ENCODE results near the gene IL2RG. TPM values are rescaled to one million over a fixed set of nuclear protein-coding genes. Genes with fewer than 3 reads are reported as not detected.

The IL2RG gene
- polyA plus RNA-seq, 12 donors, result 2.0 to 30.7 (median 3.4) TPM; not detected in 1

DNA sequence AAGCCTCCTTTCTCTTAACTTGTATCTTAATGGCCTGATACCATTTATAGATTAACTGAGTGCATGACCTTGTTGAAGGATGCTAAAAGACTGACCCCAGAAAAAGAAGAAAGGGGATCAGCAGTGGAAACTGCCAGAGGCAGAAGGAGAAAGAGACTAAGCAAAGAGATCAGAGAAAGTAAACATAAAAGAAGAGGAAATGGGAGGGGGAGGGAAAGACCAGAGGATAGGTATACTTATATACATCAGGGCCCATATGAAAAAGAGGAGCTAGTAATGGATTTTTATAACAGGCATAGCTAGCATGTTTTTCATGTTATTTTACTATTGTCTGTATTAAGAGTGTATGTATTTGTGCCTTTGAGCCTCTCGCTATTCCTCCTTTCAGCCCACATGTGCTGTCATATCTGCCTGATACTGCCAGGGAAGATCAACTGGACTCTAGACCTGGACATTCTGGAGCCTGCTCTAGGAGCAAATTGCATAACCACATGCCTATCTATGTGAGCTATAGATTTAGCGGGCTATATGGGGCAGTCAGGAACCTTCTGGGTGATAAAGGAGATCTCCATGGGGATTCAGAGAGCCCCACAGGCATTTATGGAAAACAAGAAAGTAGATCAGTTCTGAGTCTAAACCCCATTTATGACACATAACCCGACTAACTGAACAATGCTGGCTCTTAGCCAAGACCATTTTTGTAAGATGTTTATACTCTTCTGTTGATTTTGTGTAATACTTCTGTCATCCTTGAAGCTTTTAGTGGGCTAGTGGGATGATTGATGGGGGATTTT lies 29.9 kb downstream of the IL2RG start:
- no peak for DNase-seq

GRCh38 chrX:71070531-71070930 lies 40.8 kb downstream of the IL2RG start:
- DNase-seq, result no peak

- DNase-seq, result peak; percentile 88
Measured at GRCh38 chrX:71068044-71068918, 43.1 kb downstream of the IL2RG start, which contains the start of gene SNX12. TSS of gene SNX12 (minus strand) at chrX:71068334. CDS start at chrX:71068306, 28 bp downstream.

DNA sequence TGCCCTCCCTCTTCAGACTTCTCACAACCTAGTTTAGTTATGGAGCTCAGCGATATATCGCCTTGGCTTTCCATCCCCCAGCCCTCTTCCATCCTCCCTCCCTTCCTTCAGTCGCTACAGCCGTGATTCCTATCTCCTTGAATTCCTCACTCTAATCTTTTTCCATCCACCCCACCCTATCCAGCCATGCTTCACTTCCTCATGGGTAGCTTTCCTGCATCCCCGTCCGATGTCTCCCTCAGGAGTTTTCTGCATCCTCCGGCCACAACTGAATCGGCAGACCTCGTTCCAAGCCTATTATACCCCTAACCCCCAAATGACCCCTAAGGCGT lies 43.7 kb downstream of the IL2RG start:
- DNase-seq, result no peak

- no peak for DNase-seq
Measured at GRCh38 chrX:71067089-71067488, 44.3 kb downstream of the IL2RG start.

DNA sequence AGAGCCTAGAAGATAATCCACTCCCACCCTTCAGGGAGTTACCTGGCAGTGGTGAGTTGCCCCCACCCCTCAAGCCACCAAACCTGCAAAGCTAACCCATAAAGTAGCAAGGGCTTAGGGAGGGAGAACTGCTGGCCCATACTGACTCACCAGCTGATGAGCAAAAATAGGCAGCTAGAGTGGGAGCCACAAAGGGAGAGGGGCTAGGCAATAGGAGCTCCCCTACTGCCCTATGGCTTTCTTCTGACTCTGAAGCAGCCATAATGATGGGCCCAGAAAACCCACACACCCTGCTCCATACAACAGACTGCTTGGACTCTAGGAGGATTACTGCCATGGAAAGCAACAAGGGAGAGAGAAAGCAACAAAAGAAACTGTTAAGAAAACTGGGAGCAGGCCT lies 51.2 kb downstream of the IL2RG start:
- DNase-seq, result no peak

GRCh38 chrX:71057848-71058530 lies 53.4 kb downstream of the IL2RG start:
- no peak for DNase-seq

Other genes with a start within 250 kb of the IL2RG start
- under 1 TPM in 4 of 12 donors, not detected in 8; 0.05 to 0.14 (median 0.11) TPM for gene TEX11, start 202.9 kb downstream of the IL2RG start, polyA plus RNA-seq (ENCODE audit: insufficient read length in 12 of 12)
- gene SLC7A3, start 180.5 kb downstream of the IL2RG start, polyA plus RNA-seq (ENCODE audit: insufficient read length in 12 of 12), result 1 to 10 TPM in 3 of 12 donors, under 1 TPM in 7, not detected in 2; 0.41 to 1.6 (median 0.84) TPM
- 10 to 100 TPM in 11 of 12 donors, not detected in 1; 39.9 to 78.3 (median 48.1) TPM for gene SNX12, start 43.2 kb downstream of the IL2RG start, polyA plus RNA-seq (ENCODE audit: insufficient read length in 12 of 12)
- 10 to 100 TPM in 11 of 12 donors, not detected in 1; 22.8 to 48.7 (median 33.1) TPM for gene FOXO4, start 15.7 kb downstream of the IL2RG start, polyA plus RNA-seq (ENCODE audit: insufficient read length in 12 of 12)
- gene CXorf65, start 4.8 kb downstream of the IL2RG start, polyA plus RNA-seq (ENCODE audit: insufficient read length in 12 of 12), result 1 to 10 TPM in 6 of 12 donors, under 1 TPM in 3, not detected in 3; 0.71 to 1.7 (median 1.3) TPM
- gene MED12, start 7.0 kb upstream of the IL2RG start, polyA plus RNA-seq (ENCODE audit: insufficient read length in 12 of 12), result 10 to 100 TPM in 11 of 12 donors, not detected in 1; 25.4 to 78.5 (median 39.5) TPM
- 1 to 10 TPM in 11 of 12 donors, not detected in 1; 2.4 to 9.7 (median 3.3) TPM for gene NLGN3, start 33.3 kb upstream of the IL2RG start, polyA plus RNA-seq (ENCODE audit: insufficient read length in 12 of 12)
- 10 to 100 TPM in 1 of 12 donors, 1 to 10 TPM in 1, under 1 TPM in 6, not detected in 4; 0.15 to 11.6 (median 0.32) TPM for gene GJB1, start 111.6 kb upstream of the IL2RG start, polyA plus RNA-seq (ENCODE audit: insufficient read length in 12 of 12)
- gene ZMYM3, start 142.6 kb upstream of the IL2RG start, polyA plus RNA-seq (ENCODE audit: insufficient read length in 12 of 12), result 10 to 100 TPM in 11 of 12 donors, not detected in 1; 18.9 to 36.7 (median 21.1) TPM
- gene NONO, start 172.1 kb upstream of the IL2RG start, polyA plus RNA-seq (ENCODE audit: insufficient read length in 12 of 12), result 100 to 1,000 TPM in 11 of 12 donors, not detected in 1; 278 to 818 (median 321) TPM
- gene ITGB1BP2, start 190.2 kb upstream of the IL2RG start, polyA plus RNA-seq (ENCODE audit: insufficient read length in 12 of 12), result 100 to 1,000 TPM in 8 of 12 donors, 10 to 100 TPM in 3, not detected in 1; 42.3 to 148 (median 121) TPM